Liver (tissue), 9 donors: ENCODE measurements around the gene PLEKHA7. TPM values are rescaled to one million over a fixed set of nuclear protein-coding genes. Genes with fewer than 3 reads are reported as not detected.

Experiments used
- DNase-seq: peaks from one replicate; pipeline ENCODE4 v3.0.0-alpha.2; 2017; ENCODE audit warnings: low spot score
- H3K27ac ChIP-seq, 2 donors: one replicate each; pipeline ENCODE4 v1.7.0; 2013; ENCODE audit warnings: inconsistent platforms in 2 of 2, low read length in 2 of 2, control low read depth in 1 of 2, low read depth in 1 of 2, mild to moderate bottlenecking in 1 of 2
- H3K27me3 ChIP-seq, 4 donors: one replicate each; pipeline versions ENCODE4 v1.6.1 to v1.7.0; 2013; ENCODE audit warnings: low read length in 3 of 4, inconsistent platforms in 1 of 4, mild to moderate bottlenecking in 1 of 4, moderate library complexity in 1 of 4; ENCODE audit not compliant: control insufficient read depth in 4 of 4, insufficient read depth in 4 of 4
- H3K36me3 ChIP-seq, 4 donors: one replicate each; pipeline versions ENCODE4 v1.6.1 to v1.7.0; 2013; ENCODE audit warnings: low read length in 3 of 4, mild to moderate bottlenecking in 3 of 4, low read depth in 1 of 4, moderate library complexity in 1 of 4; ENCODE audit not compliant: control insufficient read depth in 4 of 4, insufficient read depth in 3 of 4
- H3K4me1 ChIP-seq, 4 donors: one replicate each; pipeline versions ENCODE4 v1.6.1 to v1.7.0; 2013; ENCODE audit warnings: low read length in 3 of 4, mild to moderate bottlenecking in 3 of 4, moderate library complexity in 1 of 4; ENCODE audit not compliant: control insufficient read depth in 4 of 4, insufficient read depth in 4 of 4
- H3K4me3 ChIP-seq, 3 donors: one replicate each; pipeline versions ENCODE4 v1.6.1 to v1.7.0; 2013; ENCODE audit warnings: low read length in 3 of 3, control low read depth in 1 of 3, low read depth in 1 of 3, mild to moderate bottlenecking in 1 of 3
- H3K9ac ChIP-seq, 2 donors: one replicate each; pipeline ENCODE4 v1.7.0; 2013; ENCODE audit warnings: low read length in 2 of 2, mild to moderate bottlenecking in 2 of 2, moderate library complexity in 2 of 2, control low read depth in 1 of 2, low read depth in 1 of 2
- H3K9me3 ChIP-seq, 4 donors: one replicate each; pipeline versions ENCODE4 v1.6.1 to v1.7.0; 2013; ENCODE audit warnings: low read length in 3 of 4; ENCODE audit not compliant: control insufficient read depth in 4 of 4
- EGR1 ChIP-seq, 2 donors: IDR thresholded peaks; 2 replicates each; pipeline ENCODE4 v1.6.1; 2016 to 2018; ENCODE audit warnings: antibody characterized with exemption in 2 of 2, low read depth in 2 of 2
- FOXA1 ChIP-seq: IDR thresholded peaks from 2 replicates; pipeline ENCODE4 v1.6.1; 2016; ENCODE audit warnings: antibody characterized with exemption
- FOXA2 ChIP-seq: IDR thresholded peaks from 2 replicates; pipeline ENCODE4 v1.6.1; 2016; ENCODE audit warnings: antibody characterized with exemption
- GABPA ChIP-seq, 2 donors: IDR thresholded peaks in 1 of 2; conservative IDR thresholded peaks in 1 of 2; 2 replicates each; pipeline ENCODE4 v1.6.1; 2016; ENCODE audit warnings: antibody characterized with exemption in 2 of 2, mild to moderate bottlenecking in 1 of 2, moderate library complexity in 1 of 2
- HNF4A ChIP-seq, 2 donors: conservative IDR thresholded peaks; 2 replicates each; pipeline ENCODE4 v1.6.1; 2016; ENCODE audit warnings: antibody characterized with exemption in 2 of 2, mild to moderate bottlenecking in 2 of 2
- HNF4G ChIP-seq: IDR thresholded peaks from 2 replicates; pipeline ENCODE4 v1.6.1; 2016; ENCODE audit warnings: antibody characterized with exemption
- JUND ChIP-seq, 2 donors: IDR thresholded peaks; 2 replicates each; pipeline ENCODE4 v1.6.1; 2016; ENCODE audit warnings: antibody characterized with exemption in 2 of 2
- MAX ChIP-seq: IDR thresholded peaks from 2 replicates; pipeline ENCODE4 v1.6.1; 2016; ENCODE audit warnings: antibody characterized with exemption
- NR2F2 ChIP-seq: IDR thresholded peaks from 2 replicates; pipeline ENCODE4 v1.6.1; 2016; ENCODE audit warnings: antibody characterized with exemption
- RAD21 ChIP-seq, 2 donors: IDR thresholded peaks; 2 replicates each; pipeline ENCODE4 v1.6.1; 2016; ENCODE audit warnings: antibody characterized with exemption in 2 of 2, mild to moderate bottlenecking in 2 of 2
- RXRA ChIP-seq, 2 donors: IDR thresholded peaks; 2 replicates each; pipeline ENCODE4 v1.6.1; 2017 to 2018; ENCODE audit warnings: antibody characterized with exemption in 2 of 2, mild to moderate bottlenecking in 1 of 2
- SP1 ChIP-seq: IDR thresholded peaks from 2 replicates; pipeline ENCODE4 v1.6.1; 2018; ENCODE audit warnings: antibody characterized with exemption, mild to moderate bottlenecking
- TAF1 ChIP-seq: conservative IDR thresholded peaks from 2 replicates; pipeline ENCODE4 v1.6.1; 2016; ENCODE audit warnings: antibody characterized with exemption, mild to moderate bottlenecking
- YY1 ChIP-seq: IDR thresholded peaks from 2 replicates; pipeline ENCODE4 v1.6.1; 2016; ENCODE audit warnings: antibody characterized with exemption, mild to moderate bottlenecking
- ZBTB33 ChIP-seq: IDR thresholded peaks from 2 replicates; pipeline ENCODE4 v1.6.1; 2016; ENCODE audit warnings: antibody characterized with exemption
- WGBS: extraction: QIAGEN DNeasy Blood & Tissue Kit; methylation state at CpG from one replicate; pipeline ENCODE4 v1.1.7; 2013; 5-methylcytosine and 5-hydroxymethylcytosine counted together
- polyA plus RNA-seq, 2 donors: library from polyadenylated mRNA; stranded (reverse) in 1 of 2; unstranded in 1 of 2; fragments of 200-250 nt in 1 of 2; fragments of >200 nt in 1 of 2; fragmentation: Nextera tagmentation in 1 of 2; extraction: Ambion mirVana in 1 of 2; gene quantifications; one replicate each; pipeline versions ENCODE4 v1.2.1 to v1.2.3, GENCODE V29; 2013 to 2015
- total RNA-seq, 2 donors: library from RNA; depleted of rRNA; stranded (reverse); fragments of >200 nt; gene quantifications; one replicate each; pipeline ENCODE4 v1.2.3, GENCODE V29; 2014
- TF ChIP-seq, protein P1 (sequence below): IDR thresholded peaks from 2 replicates; pipeline ENCODE4 v1.6.1; 2016; ENCODE audit warnings: antibody characterized with exemption
- TF ChIP-seq, protein P2 (sequence below): IDR thresholded peaks from 2 replicates; pipeline ENCODE4 v1.6.1; 2016; ENCODE audit warnings: antibody characterized with exemption, mild to moderate bottlenecking
- donor health status: healthy.
- donor health status: healthy.
- donor health status: healthy.
- donor health status: healthy.
- donor health status: healthy.

PLEKHA7 gene
- total and polyA plus RNA-seq, 4 donors = 6.1 to 28.8 (median 8.5) TPM

DNA sequence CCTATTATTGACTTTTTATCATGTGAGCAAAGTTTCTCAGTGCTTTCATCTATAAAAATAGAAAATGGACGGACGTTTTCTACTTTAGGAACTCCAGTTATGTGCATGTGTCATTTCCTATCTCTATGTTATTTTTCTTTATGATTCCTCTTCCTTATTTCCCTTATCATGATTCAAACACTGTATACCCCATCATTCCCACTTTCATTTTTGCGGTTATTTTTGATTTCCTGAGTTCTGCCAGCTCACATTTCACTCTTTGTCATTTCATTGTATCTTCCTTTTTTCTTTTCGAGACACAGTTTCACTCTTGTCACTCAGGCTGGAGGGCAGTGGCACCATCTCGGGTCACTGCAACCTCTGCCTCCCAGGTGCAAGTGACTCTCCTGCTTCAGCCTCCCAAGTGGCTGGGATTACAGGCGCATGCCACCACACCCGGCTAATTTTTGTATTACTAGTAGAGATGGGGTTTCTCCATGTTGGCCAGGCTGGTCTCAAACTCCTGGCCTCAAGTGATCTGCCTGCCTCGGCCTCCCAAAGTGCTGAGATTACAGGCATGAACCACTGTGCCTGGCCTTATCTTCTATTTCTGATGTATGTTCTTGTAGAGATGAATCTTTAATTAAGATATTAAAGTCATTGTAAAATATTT, 254.2 kb downstream of the PLEKHA7 start:
- no peak overlapping the region for H3K27ac ChIP-seq

GRCh38 chr11:16758382-16759024, 255.7 kb downstream of the PLEKHA7 start:
- 95% methylated on average over 4 of the region's 4 CpGs for WGBS
- no peaks in the 10 kb centered on the region for H3K9me3 ChIP-seq
- H3K36me3 ChIP-seq = peaks cover 4 to 34% (median 27%) of the 10 kb centered on the region in 4 donors
- H3K4me1 ChIP-seq = peaks cover 0 to 6% (median 1%) of the 10 kb centered on the region in 4 donors
- H3K9ac ChIP-seq = no peak overlapping the region
- TF ChIP-seq HNF4A (conservative IDR thresholded peaks at IDR 0.05) = no peak
- TF ChIP-seq FOXA2 = no peak
- no peak for TF ChIP-seq JUND (IDR thresholded peaks at IDR 0.05)
- TF ChIP-seq, protein P1, sequence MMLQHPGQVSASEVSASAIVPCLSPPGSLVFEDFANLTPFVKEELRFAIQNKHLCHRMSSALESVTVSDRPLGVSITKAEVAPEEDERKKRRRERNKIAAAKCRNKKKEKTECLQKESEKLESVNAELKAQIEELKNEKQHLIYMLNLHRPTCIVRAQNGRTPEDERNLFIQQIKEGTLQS = no peak
- TF ChIP-seq RXRA (IDR thresholded peaks at IDR 0.05) = no peak
- TF ChIP-seq EGR1 (IDR thresholded peaks at IDR 0.05; ENCODE audit: low read depth in 2 of 2) = no peak
- H3K27me3 ChIP-seq = no peaks in the 10 kb centered on the region
- no peak overlapping the region for H3K4me3 ChIP-seq
- H3K27ac ChIP-seq = no peak overlapping the region
- DNase-seq = no peak

More for the DNA sequence above, 254.2 kb downstream of the PLEKHA7 start:
- H3K9ac ChIP-seq = no peak overlapping the region
- no peak overlapping the region for H3K4me3 ChIP-seq
- no peaks in the 10 kb centered on the region for H3K9me3 ChIP-seq
- 70% methylated on average over 8 of the region's 8 CpGs for WGBS
- TF ChIP-seq SP1 (no peak), YY1 (no peak), RAD21 (IDR thresholded peaks at IDR 0.05) (no peak), HNF4A (conservative IDR thresholded peaks at IDR 0.05) (no peak), FOXA2 (no peak), ZBTB33 (no peak), MAX (no peak), EGR1 (IDR thresholded peaks at IDR 0.05; ENCODE audit: low read depth in 2 of 2) (no peak), FOXA1 (no peak), HNF4G (no peak), TAF1 (no peak), GABPA (IDR thresholded peaks at IDR 0.05 in 1 of 2, conservative IDR thresholded peaks at IDR 0.05 in 1 of 2) (no peak), RXRA (IDR thresholded peaks at IDR 0.05) (no peak), NR2F2 (no peak), JUND (IDR thresholded peaks at IDR 0.05) (no peak)
- TF ChIP-seq, protein P1 = no peak
- TF ChIP-seq, protein P2, sequence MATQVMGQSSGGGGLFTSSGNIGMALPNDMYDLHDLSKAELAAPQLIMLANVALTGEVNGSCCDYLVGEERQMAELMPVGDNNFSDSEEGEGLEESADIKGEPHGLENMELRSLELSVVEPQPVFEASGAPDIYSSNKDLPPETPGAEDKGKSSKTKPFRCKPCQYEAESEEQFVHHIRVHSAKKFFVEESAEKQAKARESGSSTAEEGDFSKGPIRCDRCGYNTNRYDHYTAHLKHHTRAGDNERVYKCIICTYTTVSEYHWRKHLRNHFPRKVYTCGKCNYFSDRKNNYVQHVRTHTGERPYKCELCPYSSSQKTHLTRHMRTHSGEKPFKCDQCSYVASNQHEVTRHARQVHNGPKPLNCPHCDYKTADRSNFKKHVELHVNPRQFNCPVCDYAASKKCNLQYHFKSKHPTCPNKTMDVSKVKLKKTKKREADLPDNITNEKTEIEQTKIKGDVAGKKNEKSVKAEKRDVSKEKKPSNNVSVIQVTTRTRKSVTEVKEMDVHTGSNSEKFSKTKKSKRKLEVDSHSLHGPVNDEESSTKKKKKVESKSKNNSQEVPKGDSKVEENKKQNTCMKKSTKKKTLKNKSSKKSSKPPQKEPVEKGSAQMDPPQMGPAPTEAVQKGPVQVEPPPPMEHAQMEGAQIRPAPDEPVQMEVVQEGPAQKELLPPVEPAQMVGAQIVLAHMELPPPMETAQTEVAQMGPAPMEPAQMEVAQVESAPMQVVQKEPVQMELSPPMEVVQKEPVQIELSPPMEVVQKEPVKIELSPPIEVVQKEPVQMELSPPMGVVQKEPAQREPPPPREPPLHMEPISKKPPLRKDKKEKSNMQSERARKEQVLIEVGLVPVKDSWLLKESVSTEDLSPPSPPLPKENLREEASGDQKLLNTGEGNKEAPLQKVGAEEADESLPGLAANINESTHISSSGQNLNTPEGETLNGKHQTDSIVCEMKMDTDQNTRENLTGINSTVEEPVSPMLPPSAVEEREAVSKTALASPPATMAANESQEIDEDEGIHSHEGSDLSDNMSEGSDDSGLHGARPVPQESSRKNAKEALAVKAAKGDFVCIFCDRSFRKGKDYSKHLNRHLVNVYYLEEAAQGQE = no peak
- peaks cover 0 to 22% (median 16%) of the 10 kb centered on the region in 4 donors for H3K36me3 ChIP-seq
- H3K4me1 ChIP-seq = peaks cover 0 to 6% (median 1%) of the 10 kb centered on the region in 4 donors
- H3K27me3 ChIP-seq = no peaks in the 10 kb centered on the region
- DNase-seq = no peak
